Measurements from ENCODE around the gene RGS6.

DNA sequence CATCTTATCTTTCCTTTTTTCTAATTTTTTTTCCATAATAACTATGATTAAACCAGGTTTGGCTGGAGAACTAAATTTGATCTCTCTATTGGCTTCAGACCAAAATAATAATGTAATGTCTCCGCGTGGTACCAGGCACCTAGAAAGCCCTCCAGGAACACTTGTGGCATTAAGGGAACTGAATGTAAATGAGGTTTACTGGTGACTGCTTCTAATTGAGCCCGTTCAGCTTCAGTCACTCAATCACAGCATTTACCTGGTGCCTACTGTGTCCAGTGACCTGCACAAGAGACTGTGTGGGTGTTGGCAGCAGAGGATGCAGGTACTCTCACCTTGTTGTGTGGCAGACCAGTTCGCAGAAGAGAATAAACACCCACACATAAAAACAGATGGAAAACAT lies 659.2 kb downstream of the RGS6 start:
- no peak for TF ChIP-seq POLR2A (IDR thresholded peaks at IDR 0.05)
- no peak for TF ChIP-seq EP300 (IDR thresholded peaks at IDR 0.05)
- TF ChIP-seq CTCF (IDR thresholded peaks at IDR 0.05) = no peak
- TF ChIP-seq POLR2AphosphoS5 (IDR thresholded peaks at IDR 0.05) = no peak
